GM12878 (cell line): ENCODE measurements around the gene SH2D2A. TPM values are rescaled to one million over a fixed set of nuclear protein-coding genes. Genes with fewer than 3 reads are reported as not detected.

ENCODE experiments used
- KAT2A ChIP-seq: conservative IDR thresholded peaks from 2 replicates; pipeline ENCODE4 v1.6.1; 2011; ENCODE audit warnings: low read depth, low read length; ENCODE audit not compliant: control insufficient read depth
- STAT3 ChIP-seq: IDR thresholded peaks from 2 replicates; pipeline ENCODE4 v1.6.1; 2011; ENCODE audit warnings: low read depth, low read length, improper control_type of control experiment
- polyA plus RNA-seq, 11 experiments: library from polyadenylated mRNA; depleted of rRNA in 4 of 11; unstranded in 6 of 11; stranded (reverse) in 5 of 11; fragments of >200 nt; fragmentation: Nextera tagmentation in 4 of 11; fragmentation: Illumina TruSeq in 1 of 11; extraction: Ambion mirVana in 4 of 11; extraction: Trizol in 1 of 11; gene quantifications; 1 replicate in 1 of 11; 2 replicates in 10 of 11; pipeline versions ENCODE4 v1.2.1 to v1.2.3, GENCODE V29; 2011 to 2016; ENCODE audit warnings: inconsistent platforms in 2 of 11, missing spikeins in 2 of 11, low read depth in 1 of 11
- total RNA-seq, 4 experiments: library from RNA; depleted of rRNA in 3 of 4; stranded (reverse); fragments of >200 nt in 3 of 4; fragmentation: Illumina TruSeq in 1 of 4; extraction: Trizol in 1 of 4; gene quantifications; 2 replicates each; pipeline versions ENCODE4 v1.2.1 to v1.2.3, GENCODE V29; 2013 to 2021
- TF ChIP-seq, protein P1 (sequence below): fragments of 450-650 bp; IDR thresholded peaks from 2 replicates; pipeline ENCODE4 v1.6.1; 2017; ENCODE audit warnings: mild to moderate bottlenecking, moderate library complexity
- TF ChIP-seq, protein P2 (sequence below), 3 experiments: IDR thresholded peaks in 2 of 3; conservative IDR thresholded peaks in 1 of 3; 2 replicates each; pipeline ENCODE4 v1.5.1; 2011; ENCODE audit warnings: low read depth in 3 of 3, low read length in 3 of 3, mild to moderate bottlenecking in 3 of 3, control low read depth in 2 of 3, moderate library complexity in 2 of 3, inconsistent platforms in 1 of 3, mixed read lengths in 1 of 3; ENCODE audit not compliant: control insufficient read depth in 2 of 3, insufficient read depth in 1 of 3; ENCODE audit errors: extremely low read depth in 1 of 3

The SH2D2A gene
- total and polyA plus RNA-seq, 10 of the 15 experiments (the other 5 are each of a cell fraction or from before 2014, with no cell fraction given), result 0.72 to 15.9 (median 7.0) TPM

DNA sequence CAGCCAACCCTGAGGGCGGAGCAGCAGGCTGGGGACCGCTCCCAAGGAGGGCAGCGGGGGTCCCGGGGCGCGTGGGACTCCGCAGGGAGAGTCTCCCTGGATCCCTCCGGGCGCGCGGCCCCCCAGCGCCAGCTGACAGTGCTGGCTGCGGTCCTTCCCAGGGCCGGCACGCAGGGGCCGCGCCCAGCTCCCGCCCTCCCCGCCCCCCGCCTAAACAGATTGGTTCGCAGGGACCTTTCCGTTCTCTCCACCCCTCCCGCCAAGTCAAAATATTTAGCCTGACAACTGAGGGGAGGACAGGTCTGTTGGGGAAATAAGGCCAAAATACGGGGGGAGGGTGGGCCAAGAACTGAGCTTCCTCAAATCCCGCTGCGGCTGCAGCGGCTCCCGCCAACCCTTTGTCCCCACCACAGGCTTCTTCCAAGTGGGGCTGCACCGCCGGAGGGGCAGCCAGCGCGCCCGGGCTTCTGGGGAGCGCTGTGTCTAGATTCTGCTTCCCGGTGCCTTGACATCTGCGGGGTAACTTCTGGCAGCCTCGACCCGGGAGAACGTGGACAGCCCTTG, 42.4 kb upstream of the SH2D2A start, which contains the start of gene INSRR (continued):
- TF ChIP-seq, protein P1, sequence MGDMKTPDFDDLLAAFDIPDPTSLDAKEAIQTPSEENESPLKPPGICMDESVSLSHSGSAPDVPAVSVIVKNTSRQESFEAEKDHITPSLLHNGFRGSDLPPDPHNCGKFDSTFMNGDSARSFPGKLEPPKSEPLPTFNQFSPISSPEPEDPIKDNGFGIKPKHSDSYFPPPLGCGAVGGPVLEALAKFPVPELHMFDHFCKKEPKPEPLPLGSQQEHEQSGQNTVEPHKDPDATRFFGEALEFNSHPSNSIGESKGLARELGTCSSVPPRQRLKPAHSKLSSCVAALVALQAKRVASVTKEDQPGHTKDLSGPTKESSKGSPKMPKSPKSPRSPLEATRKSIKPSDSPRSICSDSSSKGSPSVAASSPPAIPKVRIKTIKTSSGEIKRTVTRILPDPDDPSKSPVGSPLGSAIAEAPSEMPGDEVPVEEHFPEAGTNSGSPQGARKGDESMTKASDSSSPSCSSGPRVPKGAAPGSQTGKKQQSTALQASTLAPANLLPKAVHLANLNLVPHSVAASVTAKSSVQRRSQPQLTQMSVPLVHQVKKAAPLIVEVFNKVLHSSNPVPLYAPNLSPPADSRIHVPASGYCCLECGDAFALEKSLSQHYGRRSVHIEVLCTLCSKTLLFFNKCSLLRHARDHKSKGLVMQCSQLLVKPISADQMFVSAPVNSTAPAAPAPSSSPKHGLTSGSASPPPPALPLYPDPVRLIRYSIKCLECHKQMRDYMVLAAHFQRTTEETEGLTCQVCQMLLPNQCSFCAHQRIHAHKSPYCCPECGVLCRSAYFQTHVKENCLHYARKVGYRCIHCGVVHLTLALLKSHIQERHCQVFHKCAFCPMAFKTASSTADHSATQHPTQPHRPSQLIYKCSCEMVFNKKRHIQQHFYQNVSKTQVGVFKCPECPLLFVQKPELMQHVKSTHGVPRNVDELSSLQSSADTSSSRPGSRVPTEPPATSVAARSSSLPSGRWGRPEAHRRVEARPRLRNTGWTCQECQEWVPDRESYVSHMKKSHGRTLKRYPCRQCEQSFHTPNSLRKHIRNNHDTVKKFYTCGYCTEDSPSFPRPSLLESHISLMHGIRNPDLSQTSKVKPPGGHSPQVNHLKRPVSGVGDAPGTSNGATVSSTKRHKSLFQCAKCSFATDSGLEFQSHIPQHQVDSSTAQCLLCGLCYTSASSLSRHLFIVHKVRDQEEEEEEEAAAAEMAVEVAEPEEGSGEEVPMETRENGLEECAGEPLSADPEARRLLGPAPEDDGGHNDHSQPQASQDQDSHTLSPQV, result no peak
- TF ChIP-seq STAT3, result no peak
- TF ChIP-seq KAT2A, result no peak
- TF ChIP-seq, protein P2, sequence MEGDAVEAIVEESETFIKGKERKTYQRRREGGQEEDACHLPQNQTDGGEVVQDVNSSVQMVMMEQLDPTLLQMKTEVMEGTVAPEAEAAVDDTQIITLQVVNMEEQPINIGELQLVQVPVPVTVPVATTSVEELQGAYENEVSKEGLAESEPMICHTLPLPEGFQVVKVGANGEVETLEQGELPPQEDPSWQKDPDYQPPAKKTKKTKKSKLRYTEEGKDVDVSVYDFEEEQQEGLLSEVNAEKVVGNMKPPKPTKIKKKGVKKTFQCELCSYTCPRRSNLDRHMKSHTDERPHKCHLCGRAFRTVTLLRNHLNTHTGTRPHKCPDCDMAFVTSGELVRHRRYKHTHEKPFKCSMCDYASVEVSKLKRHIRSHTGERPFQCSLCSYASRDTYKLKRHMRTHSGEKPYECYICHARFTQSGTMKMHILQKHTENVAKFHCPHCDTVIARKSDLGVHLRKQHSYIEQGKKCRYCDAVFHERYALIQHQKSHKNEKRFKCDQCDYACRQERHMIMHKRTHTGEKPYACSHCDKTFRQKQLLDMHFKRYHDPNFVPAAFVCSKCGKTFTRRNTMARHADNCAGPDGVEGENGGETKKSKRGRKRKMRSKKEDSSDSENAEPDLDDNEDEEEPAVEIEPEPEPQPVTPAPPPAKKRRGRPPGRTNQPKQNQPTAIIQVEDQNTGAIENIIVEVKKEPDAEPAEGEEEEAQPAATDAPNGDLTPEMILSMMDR (IDR thresholded peaks at IDR 0.05 in 2 of 3, conservative IDR thresholded peaks at IDR 0.05 in 1 of 3; ENCODE audit: control insufficient read depth in 2 of 3, extremely low read depth in 1 of 3, insufficient read depth in 1 of 3, low read depth in 3 of 3, low read length in 3 of 3), result no peak
